GM18907 (cell line): Measurements from ENCODE around the gene FMC1.

Source experiments
- ATAC-seq: cut with Tn5 transposase; IDR thresholded peaks from one replicate; pipeline ENCODE4 v1.9.1; 2021; ENCODE audit warnings: mild to moderate bottlenecking, moderate library complexity; ENCODE audit not compliant: unreplicated experiment

Gene FMC1

GRCh38 chr7:139370943-139371313, 29.8 kb downstream of the FMC1 start:
- no peak for ATAC-seq

GRCh38 chr7:139374246-139374645, 33.1 kb downstream of the FMC1 start:
- ATAC-seq = no peak

- ATAC-seq = no peak
These were observed 41.3 kb downstream of the FMC1 start for GRCh38 chr7:139382439-139382838.

- ATAC-seq = no peak
These were observed 43.5 kb downstream of the FMC1 start for GRCh38 chr7:139384611-139385010.

DNA sequence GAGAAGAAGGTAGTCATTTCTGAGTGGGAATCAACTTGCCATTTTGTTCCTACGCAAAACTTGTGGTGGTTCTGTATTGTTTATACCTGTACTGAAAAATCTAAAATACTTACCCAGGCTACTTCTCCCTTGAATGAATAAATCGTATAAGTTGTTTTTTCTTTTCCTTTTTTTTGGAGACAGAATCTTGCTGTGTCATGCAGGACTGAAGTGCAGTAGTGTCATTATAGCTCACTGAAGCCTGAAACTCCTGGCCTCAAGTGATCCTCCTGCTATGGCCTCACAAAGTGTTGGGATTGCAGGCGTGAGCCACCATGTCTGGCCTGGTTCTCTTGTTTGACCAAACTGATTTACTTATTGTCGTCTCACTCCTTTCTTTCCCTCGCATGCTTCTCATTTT, 46.5 kb downstream of the FMC1 start:
- no peak for ATAC-seq

DNA sequence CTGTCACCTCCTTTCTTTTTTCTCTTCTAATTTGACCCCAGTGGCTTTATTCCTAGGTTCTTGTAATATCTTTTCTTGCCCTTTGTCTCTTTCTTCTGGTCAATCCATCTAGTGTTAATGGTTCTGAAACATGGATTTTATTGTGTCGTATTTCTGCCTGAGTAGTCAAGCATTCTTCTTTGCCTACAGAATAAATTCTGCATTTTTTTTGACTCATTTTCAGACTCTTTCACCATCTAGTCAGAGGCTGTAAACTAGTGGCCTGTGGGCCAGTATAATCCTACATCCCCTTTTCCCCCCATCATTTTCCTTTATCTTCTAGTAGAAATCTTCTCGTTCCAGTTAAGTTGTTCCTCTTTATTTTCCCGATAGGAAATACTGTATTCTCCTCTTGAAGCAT, 48.0 kb downstream of the FMC1 start:
- ATAC-seq = no peak

DNA sequence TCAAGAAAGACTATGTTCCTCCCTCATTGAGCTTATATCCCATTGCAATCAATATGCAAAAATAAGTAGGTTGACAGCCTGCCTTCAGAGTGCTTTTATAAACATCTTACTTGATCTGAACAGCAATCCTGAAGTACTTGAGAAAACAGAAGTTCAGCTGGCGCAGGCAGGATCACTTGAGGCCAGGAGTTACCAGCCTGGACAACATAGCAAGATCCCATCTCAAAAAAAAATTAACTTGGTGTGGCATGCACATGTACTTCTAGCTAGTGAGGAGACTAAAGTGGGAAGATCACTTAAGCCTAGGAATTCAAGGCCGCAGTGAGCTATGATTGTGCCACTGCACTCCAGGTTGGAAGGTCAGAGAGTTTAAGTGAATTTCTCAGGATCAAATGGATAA, 48.6 kb downstream of the FMC1 start:
- no peak for ATAC-seq

- ATAC-seq = no peak
These were observed 52.6 kb downstream of the FMC1 start for GRCh38 chr7:139393621-139394211.

- ATAC-seq = no peak
These were observed 53.4 kb downstream of the FMC1 start for GRCh38 chr7:139394540-139394939.
